ENCODE data around the gene GNB3.
"Not testable (repeated sequence)": the region's sequence is repeated elsewhere in the genome, so short reads cannot be mapped to it uniquely, and the experiment has no call there.

Gene GNB3

GRCh38 chr12:6883683-6884082 lies 43.0 kb downstream of the GNB3 start:
- DNase-seq = no peak
- H3K36me3 ChIP-seq = peaks cover 7% of the 10 kb centered on the region
- no peak overlapping the region for H3K4me3 ChIP-seq (ENCODE audit: low read depth, low read length)
- no peak for TF ChIP-seq CTCF (IDR thresholded peaks at IDR 0.05; ENCODE audit: low read depth, low read length)
- peaks cover 6% of the 10 kb centered on the region; the same call in 1 of the 2 replicates for H3K4me1 ChIP-seq
- no peaks in the 10 kb centered on the region for H3K9me3 ChIP-seq
- H3K27me3 ChIP-seq = no peaks in the 10 kb centered on the region

DNA sequence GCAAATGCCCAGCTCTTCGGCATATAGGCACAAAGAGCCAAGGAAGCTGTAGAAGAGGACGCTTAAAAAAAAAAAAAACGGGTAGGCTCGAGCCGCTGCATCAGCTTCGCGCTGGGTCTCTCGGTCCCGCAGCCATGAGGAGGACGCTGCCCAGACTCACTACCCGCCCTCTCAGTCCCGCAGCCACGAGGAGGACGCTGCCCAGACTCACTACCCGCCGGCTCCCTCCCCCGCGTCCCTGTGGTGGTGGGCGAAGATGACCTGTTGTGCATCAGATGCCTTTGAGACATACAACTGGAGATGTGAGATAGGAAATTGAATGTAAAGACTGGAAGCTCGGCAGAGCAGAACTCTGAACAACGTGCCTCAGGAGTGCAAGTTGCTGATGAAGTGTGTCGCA lies 43.8 kb downstream of the GNB3 start:
- peaks cover 6% of the 10 kb centered on the region; the same call in 1 of the 2 replicates for H3K4me1 ChIP-seq
- H3K4me3 ChIP-seq (ENCODE audit: low read depth, low read length) = no peak overlapping the region
- no peaks in the 10 kb centered on the region for H3K9me3 ChIP-seq
- H3K27me3 ChIP-seq = no peaks in the 10 kb centered on the region
- no peak for TF ChIP-seq CTCF (IDR thresholded peaks at IDR 0.05; ENCODE audit: low read depth, low read length)
- no peak for DNase-seq
- H3K36me3 ChIP-seq = peaks cover 7% of the 10 kb centered on the region

DNA sequence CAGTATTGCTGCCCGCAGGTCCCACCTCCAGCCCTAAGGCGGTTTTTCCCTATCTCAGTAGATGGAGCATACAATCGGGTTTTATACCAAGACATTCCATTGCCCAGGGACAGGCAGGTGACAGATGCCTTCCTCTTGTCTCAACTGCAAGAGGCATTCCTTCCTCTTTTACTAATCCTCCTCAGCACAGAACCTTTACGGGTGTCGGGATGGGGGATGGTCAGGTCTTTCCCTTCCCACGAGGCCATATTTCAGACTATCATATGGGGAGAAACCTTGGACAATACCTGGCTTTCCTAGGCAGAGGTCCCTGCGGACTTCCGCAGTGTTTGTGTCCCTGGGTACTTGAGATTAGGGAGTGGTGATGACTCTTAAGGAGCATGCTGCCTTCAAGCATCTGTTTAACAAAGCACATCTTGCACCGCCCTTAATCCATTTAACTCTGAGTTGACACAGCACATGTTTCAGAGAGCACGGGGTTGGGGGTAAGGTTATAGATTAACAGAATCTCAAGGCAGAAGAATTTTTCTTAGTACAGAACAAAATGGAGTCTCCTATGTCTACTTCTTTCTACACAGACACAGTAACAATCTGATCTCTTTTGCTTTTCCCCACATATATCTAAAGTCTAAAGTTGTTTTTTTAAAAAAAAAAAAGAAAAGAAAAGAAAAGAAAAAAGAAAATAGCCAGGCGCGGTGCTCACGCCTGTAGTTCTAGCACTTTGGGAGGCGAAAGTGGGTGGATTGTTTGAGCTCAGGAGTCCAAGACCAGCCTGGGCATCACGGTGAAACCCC lies 45.7 kb downstream of the GNB3 start:
- not testable (repeated sequence) for H3K27me3 ChIP-seq; H3K4me3 ChIP-seq (ENCODE audit: low read depth, low read length); H3K4me1 ChIP-seq; H3K9me3 ChIP-seq; DNase-seq; H3K36me3 ChIP-seq

DNA sequence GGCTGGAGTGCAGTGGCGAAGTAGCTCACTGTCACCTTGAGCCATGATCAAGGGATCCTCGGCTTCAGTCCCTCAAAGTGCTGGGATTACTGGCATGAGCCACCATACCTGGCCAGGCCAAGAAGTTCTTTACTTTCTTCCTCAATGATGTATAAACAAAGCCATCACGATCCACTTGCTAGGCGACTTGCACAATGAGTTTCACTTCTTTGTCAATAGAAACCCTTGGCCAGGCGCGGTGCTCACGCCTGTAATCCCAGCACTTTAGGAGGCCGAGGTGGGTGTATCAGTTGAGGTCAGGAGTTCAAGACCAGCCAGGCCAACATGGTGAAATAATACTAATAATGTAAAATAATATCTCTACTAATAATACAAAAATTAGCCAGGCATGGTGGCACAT lies 46.7 kb downstream of the GNB3 start:
- Histone ChIP-seq H3K36me3 (peaks cover 7% of the 10 kb centered on the region), H3K27me3 (no peaks in the 10 kb centered on the region), H3K4me1 (peaks cover 10% of the 10 kb centered on the region), H3K4me3 (ENCODE audit: low read depth, low read length) (no peak overlapping the region), H3K9me3 (no peaks in the 10 kb centered on the region)
- DNase-seq = no peak
- TF ChIP-seq CTCF (IDR thresholded peaks at IDR 0.05; ENCODE audit: low read depth, low read length) = no peak

DNA sequence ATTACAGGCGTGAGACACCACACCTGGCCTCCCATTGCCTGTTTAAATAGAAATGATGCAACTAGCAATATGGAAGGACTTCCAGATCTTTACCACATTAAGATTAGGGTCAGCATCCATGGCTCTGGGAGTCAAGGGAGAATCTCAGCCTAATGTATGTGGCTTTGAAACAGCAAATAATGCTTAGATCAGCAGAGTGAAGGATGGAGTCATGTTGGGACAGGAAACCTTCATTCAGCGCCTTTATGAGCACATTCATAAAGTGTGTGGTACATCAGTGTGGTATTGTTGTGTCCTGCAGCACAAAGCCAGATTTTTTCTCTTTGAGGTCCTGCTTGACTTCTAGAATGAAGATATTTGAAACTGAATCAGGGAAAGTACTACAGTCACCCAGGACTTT lies 47.6 kb downstream of the GNB3 start:
- Histone ChIP-seq H3K27me3 (no peaks in the 10 kb centered on the region), H3K9me3 (no peaks in the 10 kb centered on the region), H3K4me1 (peaks cover 10% of the 10 kb centered on the region), H3K36me3 (peaks cover 7% of the 10 kb centered on the region), H3K4me3 (ENCODE audit: low read depth, low read length) (no peak overlapping the region)
- no peak for DNase-seq
- TF ChIP-seq CTCF (IDR thresholded peaks at IDR 0.05; ENCODE audit: low read depth, low read length) = no peak

GRCh38 chr12:6888794-6889193 lies 48.1 kb downstream of the GNB3 start:
- DNase-seq; H3K9me3 ChIP-seq; H3K4me1 ChIP-seq; H3K27me3 ChIP-seq; H3K36me3 ChIP-seq; H3K4me3 ChIP-seq (ENCODE audit: low read depth, low read length): not testable (repeated sequence)

GRCh38 chr12:6889775-6890573 lies 49.2 kb downstream of the GNB3 start:
- DNase-seq; H3K4me1 ChIP-seq; H3K4me3 ChIP-seq (ENCODE audit: low read depth, low read length); H3K9me3 ChIP-seq; H3K36me3 ChIP-seq; H3K27me3 ChIP-seq: not testable (repeated sequence)

Measured in BE2C (cell line).